Thyroid gland (tissue), 4 donors: ENCODE data around the gene PCID2. TPM values are rescaled to one million over a fixed set of nuclear protein-coding genes. Genes with fewer than 3 reads are reported as not detected.

ENCODE experiments used
- DNase-seq, 2 donors: peaks; one replicate each; pipeline ENCODE4 v3.0.0-alpha.2; 2019
- H3K27ac ChIP-seq, 3 donors: fragments of 200-600 bp; sonication (generic); 1 replicate in 2 of 3; 2 replicates in 1 of 3; pipeline ENCODE4 v1.5.1; 2016 to 2019; ENCODE audit warnings: mild to moderate bottlenecking in 1 of 3, moderate library complexity in 1 of 3
- H3K27me3 ChIP-seq: fragments of 200-600 bp; sonication (generic); one replicate; pipeline ENCODE4 v1.5.1; 2019
- H3K36me3 ChIP-seq, 2 donors: fragments of 200-600 bp; sonication (generic); one replicate each; pipeline ENCODE4 v1.5.1; 2016 to 2019
- H3K4me1 ChIP-seq, 2 donors: fragments of 200-600 bp; sonication (generic); one replicate each; pipeline ENCODE4 v1.5.1; 2017 to 2019
- H3K4me3 ChIP-seq, 3 donors: fragments of 200-600 bp; sonication (generic); replicated peaks in 1 of 3; 1 replicate in 2 of 3; 2 replicates in 1 of 3; pipeline ENCODE4 v1.5.1; 2016; ENCODE audit warnings: mild to moderate bottlenecking in 1 of 3
- H3K9me3 ChIP-seq: fragments of 200-600 bp; sonication (generic); one replicate; pipeline ENCODE4 v1.5.1; 2017
- POLR2A ChIP-seq, 2 donors: fragments of 450-650 bp; IDR thresholded peaks; one replicate each; pipeline ENCODE4 v1.6.1; 2017; ENCODE audit warnings: antibody characterized with exemption in 2 of 2, mild to moderate bottlenecking in 2 of 2, moderate library complexity in 1 of 2
- WGBS, 2 donors: methylation state at CpG; one replicate each; pipeline ENCODE4 v1.1.5; 2017; 5-methylcytosine and 5-hydroxymethylcytosine counted together
- intact Hi-C: fragments of 100-400 bp; cut with DNase I; formaldehyde crosslinking; loops from one replicate; pipeline ENCODE4 v1.15.1; 2023
- total RNA-seq, 4 donors: library from RNA; depleted of rRNA; stranded (reverse); fragments of >200 nt; gene quantifications; one replicate each; pipeline ENCODE4 v1.2.3, GENCODE V29; 2016
- TF ChIP-seq, protein P1 (sequence below), 6 experiments: fragments of 200-600 bp in 3 of 6; fragments of 450-650 bp in 3 of 6; sonication (generic) in 3 of 6; IDR thresholded peaks; one replicate each; pipeline ENCODE4 v1.5.1; 2016 to 2019; ENCODE audit warnings: antibody characterized with exemption in 6 of 6, mild to moderate bottlenecking in 2 of 6, inconsistent platforms in 1 of 6, moderate library complexity in 1 of 6

Gene PCID2
- total RNA-seq, 4 donors from 2014 or later = 50.5 to 75.6 (median 56.5) TPM

DNA sequence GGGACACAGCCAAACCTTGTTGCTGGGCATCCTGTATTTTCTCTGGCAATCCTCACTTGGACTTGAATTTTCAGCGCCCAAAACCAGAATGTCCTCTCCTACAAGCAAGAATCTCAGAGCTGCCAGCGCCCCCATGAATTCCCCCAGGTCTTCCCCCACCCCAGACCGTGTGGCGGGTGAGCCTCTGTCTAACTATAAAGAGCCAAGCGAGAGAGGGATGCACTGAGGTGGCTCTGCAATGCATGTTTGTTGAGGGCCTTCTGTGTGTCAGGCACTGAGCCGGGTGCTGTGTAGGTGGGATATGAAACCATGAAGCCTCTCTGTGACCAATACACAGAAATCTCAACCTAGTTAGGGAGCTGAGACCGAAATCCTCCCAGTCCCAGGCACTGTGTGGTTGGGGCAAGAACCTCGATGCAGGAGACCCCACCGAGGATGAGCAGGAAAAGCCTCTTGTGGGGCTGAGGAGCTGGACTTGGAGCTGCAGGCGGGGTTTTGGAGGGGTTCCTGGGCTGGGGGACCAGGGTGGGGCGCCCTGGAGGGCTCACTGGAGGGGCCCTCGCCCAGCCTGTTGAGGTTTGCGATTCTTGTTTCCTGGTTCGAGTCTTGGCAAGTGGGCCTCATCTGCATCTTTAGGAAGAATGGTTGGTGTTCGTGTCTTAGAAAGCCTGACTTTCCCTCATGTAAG, 62.4 kb downstream of the PCID2 start:
- no peaks in the 10 kb centered on the region for H3K4me1 ChIP-seq
- no peaks in the 10 kb centered on the region for H3K27me3 ChIP-seq
- no peak for DNase-seq
- no peak overlapping the region for H3K27ac ChIP-seq
- TF ChIP-seq, protein P1, sequence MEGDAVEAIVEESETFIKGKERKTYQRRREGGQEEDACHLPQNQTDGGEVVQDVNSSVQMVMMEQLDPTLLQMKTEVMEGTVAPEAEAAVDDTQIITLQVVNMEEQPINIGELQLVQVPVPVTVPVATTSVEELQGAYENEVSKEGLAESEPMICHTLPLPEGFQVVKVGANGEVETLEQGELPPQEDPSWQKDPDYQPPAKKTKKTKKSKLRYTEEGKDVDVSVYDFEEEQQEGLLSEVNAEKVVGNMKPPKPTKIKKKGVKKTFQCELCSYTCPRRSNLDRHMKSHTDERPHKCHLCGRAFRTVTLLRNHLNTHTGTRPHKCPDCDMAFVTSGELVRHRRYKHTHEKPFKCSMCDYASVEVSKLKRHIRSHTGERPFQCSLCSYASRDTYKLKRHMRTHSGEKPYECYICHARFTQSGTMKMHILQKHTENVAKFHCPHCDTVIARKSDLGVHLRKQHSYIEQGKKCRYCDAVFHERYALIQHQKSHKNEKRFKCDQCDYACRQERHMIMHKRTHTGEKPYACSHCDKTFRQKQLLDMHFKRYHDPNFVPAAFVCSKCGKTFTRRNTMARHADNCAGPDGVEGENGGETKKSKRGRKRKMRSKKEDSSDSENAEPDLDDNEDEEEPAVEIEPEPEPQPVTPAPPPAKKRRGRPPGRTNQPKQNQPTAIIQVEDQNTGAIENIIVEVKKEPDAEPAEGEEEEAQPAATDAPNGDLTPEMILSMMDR (IDR thresholded peaks at IDR 0.05) = no peak
- TF ChIP-seq POLR2A (IDR thresholded peaks at IDR 0.05) = no peak
- no peaks in the 10 kb centered on the region for H3K9me3 ChIP-seq
- H3K4me3 ChIP-seq = no peak overlapping the region
- 83 to 87% methylated on average over 13 to 14 of the region's 15 CpGs for WGBS, 2 donors
- intact Hi-C loops = no loop called here
- H3K36me3 ChIP-seq = no peaks in the 10 kb centered on the region

DNA sequence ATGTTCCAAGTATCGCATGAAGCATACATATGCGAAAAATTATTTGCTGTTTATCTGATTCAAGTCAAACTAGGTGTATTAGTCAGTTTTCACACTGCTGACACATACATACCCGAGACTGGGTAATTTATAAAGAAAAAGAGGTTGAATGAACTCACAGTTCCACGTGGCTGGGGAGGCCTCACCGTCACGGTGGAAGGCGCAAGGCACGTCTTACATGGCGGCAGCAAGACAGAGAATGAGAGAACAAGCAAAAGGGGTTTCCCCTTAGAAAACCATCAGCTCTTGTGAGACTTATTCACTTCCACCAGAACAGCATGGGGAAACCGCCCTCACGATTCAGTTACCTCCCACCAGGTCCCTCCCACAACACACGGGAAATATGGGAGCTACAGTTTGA, 63.0 kb downstream of the PCID2 start:
- H3K4me3 ChIP-seq = no peak overlapping the region
- WGBS, 2 donors = 88 to 89% methylated on average over 12 of the region's 12 CpGs
- no peaks in the 10 kb centered on the region for H3K27me3 ChIP-seq
- DNase-seq = no peak
- TF ChIP-seq, protein P1 (IDR thresholded peaks at IDR 0.05) = no peak
- TF ChIP-seq POLR2A (IDR thresholded peaks at IDR 0.05) = no peak
- H3K9me3 ChIP-seq = no peaks in the 10 kb centered on the region
- no peaks in the 10 kb centered on the region for H3K36me3 ChIP-seq
- intact Hi-C loops = no loop called here
- no peak overlapping the region for H3K27ac ChIP-seq
- H3K4me1 ChIP-seq = no peaks in the 10 kb centered on the region

- TF ChIP-seq, protein P1 (IDR thresholded peaks at IDR 0.05) = no peak
- TF ChIP-seq POLR2A (IDR thresholded peaks at IDR 0.05) = no peak
These were observed 64.2 kb downstream of the PCID2 start for GRCh38 chr13:113144255-113144629.

GRCh38 chr13:113143466-113144254, 64.8 kb downstream of the PCID2 start:
- H3K4me1 ChIP-seq = peaks cover 0 to 7% of the 10 kb centered on the region in 2 donors
- no peaks in the 10 kb centered on the region for H3K36me3 ChIP-seq
- 88 to 89% methylated on average over 35 to 38 of the region's 39 CpGs for WGBS, 2 donors
- H3K27me3 ChIP-seq = no peaks in the 10 kb centered on the region
- H3K27ac ChIP-seq = no peak overlapping the region
- H3K9me3 ChIP-seq = no peaks in the 10 kb centered on the region
- TF ChIP-seq POLR2A (IDR thresholded peaks at IDR 0.05) = no peak
- TF ChIP-seq, protein P1 (IDR thresholded peaks at IDR 0.05) = no peak
- no peak for DNase-seq
- H3K4me3 ChIP-seq = no peak overlapping the region
- intact Hi-C loops = no loop called here

More at GRCh38 chr13:113144255-113144629, 64.2 kb downstream of the PCID2 start:
- H3K4me3 ChIP-seq = no peak overlapping the region
- H3K27me3 ChIP-seq = no peaks in the 10 kb centered on the region
- H3K9me3 ChIP-seq = no peaks in the 10 kb centered on the region
- no peak overlapping the region for H3K27ac ChIP-seq
- DNase-seq = no peak
- 87 to 89% methylated on average over 8 to 9 of the region's 12 CpGs for WGBS, 2 donors
- H3K4me1 ChIP-seq = peaks cover 0 to 7% of the 10 kb centered on the region in 2 donors
- no peaks in the 10 kb centered on the region for H3K36me3 ChIP-seq
- intact Hi-C loops = no loop called here

- Histone ChIP-seq H3K4me3 (no peak overlapping the region), H3K36me3 (no peaks in the 10 kb centered on the region), H3K4me1 (peaks cover 0 to 7% of the 10 kb centered on the region in 2 donors), H3K9me3 (no peaks in the 10 kb centered on the region), H3K27ac (no peak overlapping the region), H3K27me3 (no peaks in the 10 kb centered on the region)
- intact Hi-C loops = no loop called here
- TF ChIP-seq, protein P1 (IDR thresholded peaks at IDR 0.05) = no peak
- no peak for TF ChIP-seq POLR2A (IDR thresholded peaks at IDR 0.05)
- no peak for DNase-seq
- 87 to 94% methylated on average over 7 of the region's 7 CpGs for WGBS, 2 donors
These were observed 65.6 kb downstream of the PCID2 start for GRCh38 chr13:113142876-113143275.
